ENCODE measurements around the gene CBLB.
"Not testable (repeated sequence)": the region's sequence is repeated elsewhere in the genome, so short reads cannot be mapped to it uniquely, and the experiment has no call there.

Gene CBLB

DNA sequence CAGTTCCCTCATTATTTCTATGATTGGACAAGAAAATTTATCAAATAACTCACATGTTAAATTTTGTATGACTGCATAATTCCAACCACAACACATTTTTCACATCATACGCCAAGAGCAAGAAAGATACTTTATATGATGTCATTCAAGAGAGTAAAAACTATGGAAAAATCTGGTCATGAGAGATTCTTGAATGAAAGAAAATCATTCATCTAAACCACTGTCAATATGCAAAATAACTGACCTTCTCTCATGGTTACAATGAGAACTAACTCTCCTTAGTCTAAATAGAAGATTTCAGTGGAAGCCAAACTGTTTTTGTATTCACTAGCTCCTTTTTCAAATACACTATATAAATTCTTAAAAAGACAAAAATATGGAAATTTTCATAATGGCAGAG, 124.6 kb downstream of the CBLB start:
- no peak for DNase-seq (ENCODE audit: low spot score)
- in situ Hi-C loops (cut with MboI; ENCODE audit: low pct_unique_long_range_greater_than_20kb, low sequenced_read_pairs, unreplicated experiment) = no loop called here
- TF ChIP-seq, protein P1, sequence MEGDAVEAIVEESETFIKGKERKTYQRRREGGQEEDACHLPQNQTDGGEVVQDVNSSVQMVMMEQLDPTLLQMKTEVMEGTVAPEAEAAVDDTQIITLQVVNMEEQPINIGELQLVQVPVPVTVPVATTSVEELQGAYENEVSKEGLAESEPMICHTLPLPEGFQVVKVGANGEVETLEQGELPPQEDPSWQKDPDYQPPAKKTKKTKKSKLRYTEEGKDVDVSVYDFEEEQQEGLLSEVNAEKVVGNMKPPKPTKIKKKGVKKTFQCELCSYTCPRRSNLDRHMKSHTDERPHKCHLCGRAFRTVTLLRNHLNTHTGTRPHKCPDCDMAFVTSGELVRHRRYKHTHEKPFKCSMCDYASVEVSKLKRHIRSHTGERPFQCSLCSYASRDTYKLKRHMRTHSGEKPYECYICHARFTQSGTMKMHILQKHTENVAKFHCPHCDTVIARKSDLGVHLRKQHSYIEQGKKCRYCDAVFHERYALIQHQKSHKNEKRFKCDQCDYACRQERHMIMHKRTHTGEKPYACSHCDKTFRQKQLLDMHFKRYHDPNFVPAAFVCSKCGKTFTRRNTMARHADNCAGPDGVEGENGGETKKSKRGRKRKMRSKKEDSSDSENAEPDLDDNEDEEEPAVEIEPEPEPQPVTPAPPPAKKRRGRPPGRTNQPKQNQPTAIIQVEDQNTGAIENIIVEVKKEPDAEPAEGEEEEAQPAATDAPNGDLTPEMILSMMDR (IDR thresholded peaks at IDR 0.05; ENCODE audit: extremely low read depth, insufficient read depth, missing control alignments) = no peak

GRCh38 chr3:105733356-105733755, 135.5 kb downstream of the CBLB start:
- no peak for DNase-seq (ENCODE audit: low spot score)
- in situ Hi-C loops (cut with MboI; ENCODE audit: low pct_unique_long_range_greater_than_20kb, low sequenced_read_pairs, unreplicated experiment) = no loop called here
- TF ChIP-seq, protein P1 (IDR thresholded peaks at IDR 0.05; ENCODE audit: extremely low read depth, insufficient read depth, missing control alignments) = no peak

DNA sequence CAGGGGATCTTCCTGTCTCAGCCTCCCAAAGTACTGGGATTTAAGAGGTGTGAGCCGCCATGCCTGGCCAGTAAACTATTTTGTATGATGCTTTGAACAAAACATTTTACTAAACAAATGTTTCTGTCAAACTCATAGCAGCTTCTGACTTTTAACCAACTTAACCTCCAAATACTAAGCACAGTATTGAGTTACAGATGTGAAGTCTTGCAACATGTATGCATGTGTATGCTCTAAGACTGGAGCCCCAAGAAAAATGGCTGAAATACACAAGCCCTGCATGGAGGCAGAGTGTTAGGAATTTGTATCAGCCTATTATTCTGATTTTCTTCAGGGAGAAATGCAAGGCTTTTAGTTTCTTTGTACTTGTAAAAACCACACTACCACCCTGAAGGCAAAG, 137.1 kb downstream of the CBLB start:
- DNase-seq (ENCODE audit: low spot score) = no peak
- in situ Hi-C loops (cut with MboI; ENCODE audit: low pct_unique_long_range_greater_than_20kb, low sequenced_read_pairs, unreplicated experiment) = no loop called here
- TF ChIP-seq, protein P1 (IDR thresholded peaks at IDR 0.05; ENCODE audit: extremely low read depth, insufficient read depth, missing control alignments) = no peak

- TF ChIP-seq, protein P1 (IDR thresholded peaks at IDR 0.05; ENCODE audit: extremely low read depth, insufficient read depth, missing control alignments) = no peak
- in situ Hi-C loops (cut with MboI; ENCODE audit: low pct_unique_long_range_greater_than_20kb, low sequenced_read_pairs, unreplicated experiment) = no loop called here
- DNase-seq (ENCODE audit: low spot score) = no peak
These were observed 137.9 kb downstream of the CBLB start for GRCh38 chr3:105730801-105731354.

GRCh38 chr3:105729667-105730066, 139.1 kb downstream of the CBLB start:
- no peak for DNase-seq (ENCODE audit: low spot score)
- TF ChIP-seq, protein P1 (IDR thresholded peaks at IDR 0.05; ENCODE audit: extremely low read depth, insufficient read depth, missing control alignments) = no peak
- in situ Hi-C loops (cut with MboI; ENCODE audit: low pct_unique_long_range_greater_than_20kb, low sequenced_read_pairs, unreplicated experiment) = no loop called here

DNA sequence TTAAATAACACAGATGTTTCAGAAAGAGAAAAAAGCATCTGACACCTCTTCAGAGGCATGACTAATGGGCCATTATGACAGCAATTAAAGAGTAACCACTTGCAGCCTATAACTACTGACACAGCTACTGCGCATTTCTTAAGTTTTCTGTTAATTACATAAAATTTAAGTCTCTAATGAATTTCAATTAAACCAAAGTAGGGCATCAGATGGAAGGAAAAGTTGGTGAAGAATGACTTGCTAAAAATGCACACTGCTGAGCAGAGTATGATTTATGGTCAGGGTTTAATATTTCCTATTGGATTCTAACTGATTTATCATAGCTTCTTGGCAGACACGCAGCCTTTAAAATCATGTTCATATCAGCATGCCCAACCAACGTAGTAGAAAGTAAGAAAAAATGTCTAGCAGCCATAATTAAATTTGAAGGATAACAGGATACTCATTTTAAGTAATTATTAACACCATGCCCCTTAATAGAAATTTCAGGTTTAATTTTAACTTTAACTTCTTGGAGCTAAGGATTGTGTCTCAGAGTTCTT, 140.0 kb downstream of the CBLB start:
- TF ChIP-seq, protein P1 (IDR thresholded peaks at IDR 0.05; ENCODE audit: extremely low read depth, insufficient read depth, missing control alignments) = no peak
- in situ Hi-C loops (cut with MboI; ENCODE audit: low pct_unique_long_range_greater_than_20kb, low sequenced_read_pairs, unreplicated experiment) = no loop called here
- no peak for DNase-seq (ENCODE audit: low spot score)

DNA sequence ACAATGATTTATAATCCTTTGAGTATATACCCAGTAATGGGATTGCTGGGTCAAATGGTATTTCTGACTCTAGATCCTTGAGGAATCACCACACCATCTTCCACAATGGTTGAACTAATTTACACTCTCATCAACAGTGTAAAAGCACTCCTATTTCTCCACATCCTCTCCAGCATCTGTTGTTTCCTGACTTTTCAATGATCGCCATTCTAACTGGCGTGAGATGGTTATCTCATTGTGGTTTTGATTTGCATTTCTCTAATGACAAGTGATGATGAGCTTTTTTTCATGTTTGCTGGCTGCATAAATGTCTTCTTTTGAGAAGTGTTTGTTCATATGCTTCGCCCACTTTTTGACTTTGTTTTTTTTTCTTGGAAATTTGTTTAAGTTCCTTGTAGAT, 141.8 kb downstream of the CBLB start:
- in situ Hi-C loops (cut with MboI; ENCODE audit: low pct_unique_long_range_greater_than_20kb, low sequenced_read_pairs, unreplicated experiment); DNase-seq (ENCODE audit: low spot score): not testable (repeated sequence)
